ENCODE data around the gene TENM4. TPM values are rescaled to one million over a fixed set of nuclear protein-coding genes. Genes with fewer than 3 reads are reported as not detected.
A peak's percentile ranks its signal among the peaks of the same experiment; 100 is the strongest.

TENM4 gene
- total and polyA plus RNA-seq, 2 of the 13 experiments (the other 11 are each of a cell fraction or from before 2014, with no cell fraction given): not detected

- H3K4me2 ChIP-seq (ENCODE audit: low read depth, low read length): no peak overlapping the region
- WGBS (ENCODE audit: low lambda C conversion rate): 4% methylated on average over 6 of the region's 6 CpGs
- H3K4me1 ChIP-seq (ENCODE audit: insufficient read depth, low read length): no peaks in the 10 kb centered on the region
- H4K20me1 ChIP-seq (ENCODE audit: insufficient read depth, low read length): no peaks in the 10 kb centered on the region
- no peaks in the 10 kb centered on the region for H3K36me3 ChIP-seq (replicated peaks in 1 of 2; ENCODE audit: control insufficient read depth in 1 of 2, insufficient read depth in 2 of 2, low read length in 2 of 2)
- FAIRE-seq (no peak), ATAC-seq (no peak), DNase-seq (ENCODE audit: low spot score) (no peak)
- intact Hi-C loops (cut with micrococcal nuclease; ENCODE audit: unreplicated experiment) (no loop called here), in situ Hi-C loops (cut with HindIII; ENCODE audit: extremely low pct_ligation_motif_present, low pct_unique_long_range_greater_than_20kb) (no loop called here)
- ChIA-PET CTCF (ENCODE audit: low intra/inter-chr PET ratio, low total read pairs) (no interaction called here), POLR2A (no interaction called here)
- no peaks in the 10 kb centered on the region for H3K79me2 ChIP-seq (ENCODE audit: insufficient read depth, low read length)
- no peak overlapping the region for H3K4me3 ChIP-seq (replicated peaks in 1 of 3; ENCODE audit: insufficient read depth in 1 of 3, low read depth in 2 of 3, low read length in 3 of 3)
- no peak overlapping the region for H2AFZ ChIP-seq (ENCODE audit: low read length)
- no peak overlapping the region for H3K9ac ChIP-seq (ENCODE audit: insufficient read depth, low read depth, low read length)
- BruUV-seq (replicated peaks): no TSS peak
- H3K9me3 ChIP-seq (ENCODE audit: low read length): no peaks in the 10 kb centered on the region
- H3K27me3 ChIP-seq (ENCODE audit: control insufficient read depth in 1 of 2, insufficient read depth in 2 of 2, low read length in 2 of 2): no peaks in the 10 kb centered on the region
- TF ChIP-seq ZGPAT (CRISPR knock-in tag; IDR thresholded peaks at IDR 0.05) (no peak), ZNF878 (CRISPR knock-in tag; IDR thresholded peaks at IDR 0.05) (no peak), ZNF501 (CRISPR knock-in tag; IDR thresholded peaks at IDR 0.05) (no peak), MNT (IDR thresholded peaks at IDR 0.05) (0 out of 2 replicates have a peak, but pooled peaks have one; percentile 4), ZNF761 (CRISPR knock-in tag; conservative IDR thresholded peaks at IDR 0.05) (no peak)
- no peak overlapping the region for H3K27ac ChIP-seq (ENCODE audit: extremely low read length, insufficient read depth, low read length)
These were observed 103.9 kb downstream of the TENM4 start for GRCh38 chr11:79336797-79337517.

Data from HepG2 (cell line).